Right lobe of liver (tissue), 6 donors: ENCODE results near the gene PLXNA2. TPM values are rescaled to one million over a fixed set of nuclear protein-coding genes. Genes with fewer than 3 reads are reported as not detected.

Source experiments
- ATAC-seq, 4 donors: fragments of 200-7000 bp; cut with Tn5 transposase; one replicate each; pipeline ENCODE4 v1.9.1; 2020; ENCODE audit warnings: mild to moderate bottlenecking in 4 of 4, moderate library complexity in 4 of 4
- DNase-seq, 3 donors: peaks; one replicate each; pipeline ENCODE4 v3.0.0-alpha.2; 2020
- H3K27ac ChIP-seq, 3 donors: fragments of 200-600 bp; one replicate each; pipeline ENCODE4 v1.8.0; 2022
- H3K27me3 ChIP-seq, 2 donors: fragments of 200-600 bp; one replicate each; pipeline ENCODE4 v1.8.0; 2022
- H3K36me3 ChIP-seq, 4 donors: fragments of 200-600 bp; sonication (generic) in 1 of 4; one replicate each; pipeline versions ENCODE4 v1.5.1 to v1.8.0; 2017 to 2022; ENCODE audit warnings: control low read depth in 1 of 4
- H3K4me1 ChIP-seq, 4 donors: fragments of 200-600 bp; sonication (generic) in 1 of 4; one replicate each; pipeline versions ENCODE4 v1.5.1 to v1.8.0; 2017 to 2022; ENCODE audit warnings: control low read depth in 1 of 4
- H3K4me3 ChIP-seq, 3 donors: fragments of 200-600 bp; one replicate each; pipeline ENCODE4 v1.8.0; 2022
- H3K9me3 ChIP-seq, 4 donors: fragments of 200-600 bp; sonication (generic) in 1 of 4; one replicate each; pipeline versions ENCODE4 v1.5.1 to v1.8.0; 2017 to 2022; ENCODE audit warnings: control low read depth in 1 of 4
- POLR2A ChIP-seq: fragments of 450-650 bp; IDR thresholded peaks from one replicate; pipeline ENCODE4 v1.6.1; 2017; ENCODE audit warnings: antibody characterized with exemption, mild to moderate bottlenecking
- WGBS: methylation state at CpG from one replicate; pipeline ENCODE4 v1.1.6; 2018; ENCODE audit warnings: low coverage, low lambda C conversion rate; ENCODE audit not compliant: insufficient coverage; ENCODE audit errors: missing lambda C conversion rate; 5-methylcytosine and 5-hydroxymethylcytosine counted together
- intact Hi-C, 2 donors: fragments of 100-400 bp; cut with DNase I; formaldehyde crosslinking; loops; one replicate each; pipeline versions ENCODE4 v1.11.2 to v1.14.1; 2022
- small RNA-seq, 2 experiments: library from RNA; depleted of rRNA; stranded (forward); fragments of <200 nt; gene quantifications; one replicate each; pipeline ENCODE3, GENCODE V24; 2016
- total RNA-seq, 6 experiments: library from RNA; depleted of rRNA in 2 of 6; stranded (reverse); fragments of >200 nt in 2 of 6; fragmentation: NEBNext Ultra II Directional in 3 of 6; extraction: Animal tissue kit (Norgen Biotek cat#: 25700) in 3 of 6; gene quantifications; one replicate each; pipeline versions ENCODE4 v1.1.0 to v1.2.4, GENCODE V29; 2016 to 2023
- TF ChIP-seq, protein P1 (sequence below), 4 donors: fragments of 200-600 bp in 3 of 4; fragments of 450-650 bp in 1 of 4; IDR thresholded peaks; one replicate each; pipeline versions ENCODE4 v1.5.1 to v1.8.0; 2016 to 2022; ENCODE audit warnings: antibody characterized with exemption in 4 of 4, mild to moderate bottlenecking in 2 of 4
- donor health status: DM: no; HTN: yes; CAD: no.
- donor health status: DM: no; HTN: no; CAD: no.
- donor health status: DM: no; HTN: no; CAD: no.
- donor health status: DM: no; HTN: yes; CAD: no.
- donor health status: DM: no; HTN: yes; CAD: no.

The PLXNA2 gene
- total RNA-seq, 6 experiments from 2014 or later, result 5.6 to 20.8 (median 9.3) TPM

DNA sequence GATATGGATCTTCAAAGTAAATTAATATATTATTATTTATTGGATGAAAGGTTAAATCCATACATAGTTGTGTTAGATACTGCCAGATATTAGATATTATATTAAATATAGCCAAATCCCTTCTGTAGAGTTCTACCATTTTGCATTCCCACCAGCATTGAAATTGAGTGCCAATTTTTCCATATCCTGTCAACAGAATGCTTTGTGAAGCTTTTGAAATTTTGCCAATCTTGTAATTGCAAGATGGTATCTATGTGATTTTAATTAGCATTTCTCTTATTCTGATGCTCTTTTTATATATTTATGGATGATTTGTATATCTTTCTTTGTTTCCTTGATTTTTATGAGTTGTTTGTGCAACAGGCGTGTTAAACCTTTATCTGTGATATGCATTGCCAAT is 266.3 kb downstream of the PLXNA2 start:
- Histone ChIP-seq H3K4me3 (no peak overlapping the region), H3K27me3 (no peaks in the 10 kb centered on the region), H3K36me3 (no peaks in the 10 kb centered on the region), H3K4me1 (no peaks in the 10 kb centered on the region), H3K27ac (no peak overlapping the region), H3K9me3 (no peaks in the 10 kb centered on the region)
- DNase-seq, result no peak
- 86% methylated on average over 1 of the region's 1 CpG for WGBS
- no peak for ATAC-seq
- intact Hi-C loops, result no loop called here
- no peak for TF ChIP-seq POLR2A
- TF ChIP-seq, protein P1, sequence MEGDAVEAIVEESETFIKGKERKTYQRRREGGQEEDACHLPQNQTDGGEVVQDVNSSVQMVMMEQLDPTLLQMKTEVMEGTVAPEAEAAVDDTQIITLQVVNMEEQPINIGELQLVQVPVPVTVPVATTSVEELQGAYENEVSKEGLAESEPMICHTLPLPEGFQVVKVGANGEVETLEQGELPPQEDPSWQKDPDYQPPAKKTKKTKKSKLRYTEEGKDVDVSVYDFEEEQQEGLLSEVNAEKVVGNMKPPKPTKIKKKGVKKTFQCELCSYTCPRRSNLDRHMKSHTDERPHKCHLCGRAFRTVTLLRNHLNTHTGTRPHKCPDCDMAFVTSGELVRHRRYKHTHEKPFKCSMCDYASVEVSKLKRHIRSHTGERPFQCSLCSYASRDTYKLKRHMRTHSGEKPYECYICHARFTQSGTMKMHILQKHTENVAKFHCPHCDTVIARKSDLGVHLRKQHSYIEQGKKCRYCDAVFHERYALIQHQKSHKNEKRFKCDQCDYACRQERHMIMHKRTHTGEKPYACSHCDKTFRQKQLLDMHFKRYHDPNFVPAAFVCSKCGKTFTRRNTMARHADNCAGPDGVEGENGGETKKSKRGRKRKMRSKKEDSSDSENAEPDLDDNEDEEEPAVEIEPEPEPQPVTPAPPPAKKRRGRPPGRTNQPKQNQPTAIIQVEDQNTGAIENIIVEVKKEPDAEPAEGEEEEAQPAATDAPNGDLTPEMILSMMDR (IDR thresholded peaks at IDR 0.05), result no peak

DNA sequence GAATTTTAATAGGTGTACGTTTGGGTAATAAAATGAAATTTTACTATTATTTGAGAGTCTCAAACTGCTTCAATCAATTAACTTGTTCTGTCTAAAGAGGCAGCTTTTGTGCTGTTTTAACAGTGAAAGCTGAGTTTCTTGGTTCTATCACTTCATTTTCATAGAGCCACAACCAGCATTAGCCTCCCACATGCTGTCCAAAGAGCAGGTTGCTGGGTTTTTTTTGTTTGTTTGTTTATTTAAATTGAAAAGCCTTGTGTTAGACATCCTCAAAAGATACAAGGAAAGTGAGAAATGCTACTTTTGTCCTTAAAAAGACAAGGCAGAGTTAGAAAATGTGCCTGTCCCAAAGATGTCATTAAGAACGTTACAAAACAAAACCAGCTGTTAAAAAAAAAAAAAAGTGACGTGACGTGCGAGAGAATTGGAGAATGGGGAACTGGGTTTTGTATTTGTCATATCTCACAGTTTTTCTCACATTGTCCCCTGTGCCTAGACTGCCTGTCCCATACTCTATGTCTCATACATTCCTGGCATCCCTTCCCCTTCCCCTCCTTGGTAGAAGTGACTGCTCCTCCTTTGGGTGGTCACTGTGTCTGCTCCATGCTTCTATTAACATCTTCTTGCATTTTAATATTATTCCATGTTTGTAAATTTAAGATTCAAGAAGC is 270.2 kb downstream of the PLXNA2 start:
- no peak overlapping the region for H3K4me3 ChIP-seq
- H3K27ac ChIP-seq, result no peak overlapping the region
- H3K9me3 ChIP-seq, result no peaks in the 10 kb centered on the region
- H3K27me3 ChIP-seq, result no peaks in the 10 kb centered on the region
- no peaks in the 10 kb centered on the region for H3K4me1 ChIP-seq
- ATAC-seq, result no peak
- intact Hi-C loops, result no loop called here
- no peak for TF ChIP-seq POLR2A
- TF ChIP-seq, protein P1 (IDR thresholded peaks at IDR 0.05), result no peak
- H3K36me3 ChIP-seq, result no peaks in the 10 kb centered on the region
- WGBS, result 68% methylated on average over 5 of the region's 5 CpGs
- DNase-seq, result no peak

DNA sequence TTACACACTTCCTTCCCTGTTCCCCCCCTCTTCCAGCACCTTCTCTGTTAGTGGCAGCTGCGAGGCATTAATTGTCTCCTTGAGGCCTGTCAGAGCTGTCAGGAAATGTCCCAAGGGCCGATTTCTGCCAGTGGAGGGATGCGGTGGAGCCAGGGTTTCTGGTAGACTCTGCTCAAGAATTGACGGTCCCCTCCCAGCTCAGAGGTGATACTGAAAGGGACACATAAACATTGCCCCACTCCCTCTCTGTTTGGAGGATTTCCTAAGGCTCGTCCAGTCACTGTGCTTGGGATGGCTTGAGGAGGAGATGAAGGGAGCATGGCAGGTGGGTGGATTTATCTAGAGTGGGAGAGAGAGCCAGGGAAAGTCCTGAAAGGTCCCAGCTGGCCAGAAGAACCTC is 271.8 kb downstream of the PLXNA2 start:
- Histone ChIP-seq H3K27me3 (no peaks in the 10 kb centered on the region), H3K27ac (no peak overlapping the region), H3K9me3 (no peaks in the 10 kb centered on the region), H3K4me1 (no peaks in the 10 kb centered on the region), H3K4me3 (no peak overlapping the region), H3K36me3 (no peaks in the 10 kb centered on the region)
- intact Hi-C loops, result no loop called here
- WGBS, result 60% methylated on average over 5 of the region's 5 CpGs
- no peak for DNase-seq
- no peak for ATAC-seq
- TF ChIP-seq POLR2A, result no peak
- TF ChIP-seq, protein P1 (IDR thresholded peaks at IDR 0.05), result no peak

Small RNA genes lying within 50 kb of the gene (small RNA-seq; reads per million reads assigned to genes)
- gene AL606753.1, result 0 reads per million in 2 experiments
